ENCODE data around the gene ADI1.

Gene ADI1

GRCh38 chr2:3534251-3534814, 15.0 kb upstream of the ADI1 start:
- TF ChIP-seq POLR2AphosphoS5 (IDR thresholded peaks at IDR 0.05; ENCODE audit: low read depth) (no peak), CTCF (IDR thresholded peaks at IDR 0.05; ENCODE audit: insufficient read depth, low read length) (no peak), GABPA (IDR thresholded peaks at IDR 0.05; ENCODE audit: low read depth) (no peak), SPI1 (IDR thresholded peaks at IDR 0.05; ENCODE audit: borderline replicate concordance, low read depth) (no peak)
- TF ChIP-seq, protein P1, sequence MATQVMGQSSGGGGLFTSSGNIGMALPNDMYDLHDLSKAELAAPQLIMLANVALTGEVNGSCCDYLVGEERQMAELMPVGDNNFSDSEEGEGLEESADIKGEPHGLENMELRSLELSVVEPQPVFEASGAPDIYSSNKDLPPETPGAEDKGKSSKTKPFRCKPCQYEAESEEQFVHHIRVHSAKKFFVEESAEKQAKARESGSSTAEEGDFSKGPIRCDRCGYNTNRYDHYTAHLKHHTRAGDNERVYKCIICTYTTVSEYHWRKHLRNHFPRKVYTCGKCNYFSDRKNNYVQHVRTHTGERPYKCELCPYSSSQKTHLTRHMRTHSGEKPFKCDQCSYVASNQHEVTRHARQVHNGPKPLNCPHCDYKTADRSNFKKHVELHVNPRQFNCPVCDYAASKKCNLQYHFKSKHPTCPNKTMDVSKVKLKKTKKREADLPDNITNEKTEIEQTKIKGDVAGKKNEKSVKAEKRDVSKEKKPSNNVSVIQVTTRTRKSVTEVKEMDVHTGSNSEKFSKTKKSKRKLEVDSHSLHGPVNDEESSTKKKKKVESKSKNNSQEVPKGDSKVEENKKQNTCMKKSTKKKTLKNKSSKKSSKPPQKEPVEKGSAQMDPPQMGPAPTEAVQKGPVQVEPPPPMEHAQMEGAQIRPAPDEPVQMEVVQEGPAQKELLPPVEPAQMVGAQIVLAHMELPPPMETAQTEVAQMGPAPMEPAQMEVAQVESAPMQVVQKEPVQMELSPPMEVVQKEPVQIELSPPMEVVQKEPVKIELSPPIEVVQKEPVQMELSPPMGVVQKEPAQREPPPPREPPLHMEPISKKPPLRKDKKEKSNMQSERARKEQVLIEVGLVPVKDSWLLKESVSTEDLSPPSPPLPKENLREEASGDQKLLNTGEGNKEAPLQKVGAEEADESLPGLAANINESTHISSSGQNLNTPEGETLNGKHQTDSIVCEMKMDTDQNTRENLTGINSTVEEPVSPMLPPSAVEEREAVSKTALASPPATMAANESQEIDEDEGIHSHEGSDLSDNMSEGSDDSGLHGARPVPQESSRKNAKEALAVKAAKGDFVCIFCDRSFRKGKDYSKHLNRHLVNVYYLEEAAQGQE (IDR thresholded peaks at IDR 0.05; ENCODE audit: insufficient replicate concordance, low read depth) = no peak
- Histone ChIP-seq H3K27me3 (ENCODE audit: insufficient read depth, poor library complexity, severe bottlenecking) (no peaks in the 10 kb centered on the region), H3K27ac (replicated peaks) (no peak overlapping the region), H3K4me3 (replicated peaks; ENCODE audit: insufficient read depth, low read length) (no peak overlapping the region)
- DNase-seq (ENCODE audit: low read depth in 1 of 2, low spot score in 1 of 2) = no peak

GRCh38 chr2:3533836-3534235, 14.5 kb upstream of the ADI1 start:
- H3K27ac ChIP-seq (replicated peaks) = no peak overlapping the region
- H3K27me3 ChIP-seq (ENCODE audit: insufficient read depth, poor library complexity, severe bottlenecking) = no peaks in the 10 kb centered on the region
- no peak for DNase-seq (ENCODE audit: low read depth in 1 of 2, low spot score in 1 of 2)
- H3K4me3 ChIP-seq (replicated peaks; ENCODE audit: insufficient read depth, low read length) = no peak overlapping the region
- TF ChIP-seq, protein P1 (IDR thresholded peaks at IDR 0.05; ENCODE audit: insufficient replicate concordance, low read depth) = no peak
- TF ChIP-seq POLR2AphosphoS5 (IDR thresholded peaks at IDR 0.05; ENCODE audit: low read depth) (no peak), CTCF (IDR thresholded peaks at IDR 0.05; ENCODE audit: insufficient read depth, low read length) (no peak), SPI1 (IDR thresholded peaks at IDR 0.05; ENCODE audit: borderline replicate concordance, low read depth) (no peak), GABPA (IDR thresholded peaks at IDR 0.05; ENCODE audit: low read depth) (no peak)

GRCh38 chr2:3532941-3533340, 13.6 kb upstream of the ADI1 start:
- Histone ChIP-seq H3K27me3 (ENCODE audit: insufficient read depth, poor library complexity, severe bottlenecking) (no peaks in the 10 kb centered on the region), H3K27ac (replicated peaks) (no peak overlapping the region), H3K4me3 (replicated peaks; ENCODE audit: insufficient read depth, low read length) (no peak overlapping the region)
- no peak for DNase-seq (ENCODE audit: low read depth in 1 of 2, low spot score in 1 of 2)
- TF ChIP-seq SPI1 (IDR thresholded peaks at IDR 0.05; ENCODE audit: borderline replicate concordance, low read depth) (no peak), GABPA (IDR thresholded peaks at IDR 0.05; ENCODE audit: low read depth) (no peak), CTCF (IDR thresholded peaks at IDR 0.05; ENCODE audit: insufficient read depth, low read length) (no peak), POLR2AphosphoS5 (IDR thresholded peaks at IDR 0.05; ENCODE audit: low read depth) (no peak)
- TF ChIP-seq, protein P1 (IDR thresholded peaks at IDR 0.05; ENCODE audit: insufficient replicate concordance, low read depth) = no peak

All from HL-60 (cell line).